Activated B cell treated with CpG ODN at 0.5 μM for 24 hours (primary cell): ENCODE measurements around the gene CCDC82. TPM values are rescaled to one million over a fixed set of nuclear protein-coding genes. Genes with fewer than 3 reads are reported as not detected.

Source experiments
- ATAC-seq: fragments of 200-7000 bp; cut with Tn5 transposase; one replicate; pipeline ENCODE4 v1.10.0; 2021; ENCODE audit warnings: low read depth, mild to moderate bottlenecking, moderate library complexity
- CTCF ChIA-PET: fragments of 350-600 bp; sonication (Branson Sonifier 250); formaldehyde crosslinking; loops from one replicate; lab custom pipeline; 2021; ENCODE audit warnings: antibody characterized with exemption; lab: Charles Lee
- POLR2A ChIA-PET: fragments of 350-600 bp; sonication (Branson Sonifier 250); formaldehyde crosslinking; loops from one replicate; lab custom pipeline; 2021; ENCODE audit warnings: antibody characterized with exemption; lab: Charles Lee
- DNase-seq: peaks from one replicate; pipeline ENCODE4 v3.0.0; 2022
- H3K27ac Mint-ChIP-seq: one replicate; pipeline ENCODE4 v1.8.0; 2020; ENCODE audit warnings: mixed read lengths
- H3K27me3 Mint-ChIP-seq: one replicate; pipeline ENCODE4 v1.8.0; 2021; ENCODE audit warnings: mixed read lengths
- H3K36me3 Mint-ChIP-seq: one replicate; pipeline ENCODE4 v1.8.0; 2021; ENCODE audit warnings: low read depth, mixed read lengths
- H3K4me1 Mint-ChIP-seq: one replicate; pipeline ENCODE4 v1.8.0; 2021; ENCODE audit warnings: mixed read lengths
- H3K4me3 Mint-ChIP-seq: one replicate; pipeline ENCODE4 v1.8.0; 2020; ENCODE audit warnings: mild to moderate bottlenecking, mixed read lengths
- H3K9me3 Mint-ChIP-seq: one replicate; pipeline ENCODE4 v1.8.0; 2020; ENCODE audit warnings: mixed read lengths
- CTCF ChIP-seq: fragments of 200-600 bp; IDR thresholded peaks from one replicate; pipeline ENCODE4 v1.8.0; 2022; ENCODE audit warnings: antibody characterized with exemption, mild to moderate bottlenecking
- intact Hi-C: fragments of 100-400 bp; cut with micrococcal nuclease; formaldehyde crosslinking; loops from one replicate; pipeline ENCODE4 v1.15.1; 2024
- total RNA-seq: library from RNA; stranded (reverse); gene quantifications from 2 replicates; pipeline ENCODE4 v1.2.3, GENCODE V29; 2022

CCDC82 gene
- total RNA-seq, 1 donor from 2014 or later, result 33.8 TPM

GRCh38 chr11:96311120-96311568 lies 78.6 kb downstream of the CCDC82 start:
- ChIA-PET CTCF (interaction anchor here (1.2 to 1.8 kb wide), 3 partner anchors 17 to 256 kb away, joined by 3 to 7 read pairs (median 4); partner anchors contain the start of gene MAML2), POLR2A (interaction anchor here (0.8 kb wide), 1 partner anchor 11 kb away, joined by 3 read pairs; no protein-coding TSS in a partner anchor)
- Mint-ChIP-seq H3K27me3 (no peaks in the 10 kb centered on the region), H3K9me3 (no peaks in the 10 kb centered on the region), H3K4me3 (no peak overlapping the region), H3K4me1 (peaks cover 59% of the 10 kb centered on the region), H3K36me3 (peaks cover 17% of the 10 kb centered on the region), H3K27ac (no peak overlapping the region)
- no peak for TF ChIP-seq CTCF
- intact Hi-C loops, result no loop called here
- ATAC-seq, result no peak
- DNase-seq, result no peak

- DNase-seq (no peak), ATAC-seq (no peak)
- POLR2A ChIA-PET, result no interaction called here
- Mint-ChIP-seq H3K9me3 (no peaks in the 10 kb centered on the region), H3K36me3 (peaks cover 11% of the 10 kb centered on the region), H3K27ac (no peak overlapping the region), H3K27me3 (no peaks in the 10 kb centered on the region), H3K4me3 (no peak overlapping the region), H3K4me1 (peaks cover 58% of the 10 kb centered on the region)
- no peak for TF ChIP-seq CTCF
- intact Hi-C loops, result no loop called here
- CTCF ChIA-PET, result no interaction called here
These were observed 79.5 kb downstream of the CCDC82 start for GRCh38 chr11:96310236-96310635.

GRCh38 chr11:96309643-96310017 lies 80.1 kb downstream of the CCDC82 start:
- peaks cover 11% of the 10 kb centered on the region for H3K36me3 Mint-ChIP-seq
- no peak overlapping the region for H3K4me3 Mint-ChIP-seq
- ChIA-PET POLR2A (no interaction called here), CTCF (no interaction called here)
- H3K4me1 Mint-ChIP-seq, result peaks cover 53% of the 10 kb centered on the region
- no peak for ATAC-seq
- intact Hi-C loops, result no loop called here
- H3K27ac Mint-ChIP-seq, result no peak overlapping the region
- TF ChIP-seq CTCF, result no peak
- no peaks in the 10 kb centered on the region for H3K27me3 Mint-ChIP-seq
- H3K9me3 Mint-ChIP-seq, result no peaks in the 10 kb centered on the region
- no peak for DNase-seq

- POLR2A ChIA-PET, result no interaction called here
- no peak for ATAC-seq
These were observed 80.6 kb downstream of the CCDC82 start for GRCh38 chr11:96309016-96309642.

More at GRCh38 chr11:96309016-96309642, 80.6 kb downstream of the CCDC82 start:
- Mint-ChIP-seq H3K36me3 (peaks cover 8% of the 10 kb centered on the region), H3K9me3 (no peaks in the 10 kb centered on the region), H3K27ac (no peak overlapping the region), H3K27me3 (no peaks in the 10 kb centered on the region), H3K4me3 (no peak overlapping the region), H3K4me1 (peaks cover 48% of the 10 kb centered on the region)
- CTCF ChIA-PET, result interaction anchor here (1.0 kb wide), 1 partner anchor 34 kb away, joined by 4 read pairs; the partner anchor contains the start of gene MAML2
- TF ChIP-seq CTCF, result no peak
- intact Hi-C loops, result no loop called here
- no peak for DNase-seq
